ENCODE results near the gene UCKL1.

Gene UCKL1

GRCh38 chr20:63958964-63959698 lies 2.9 kb upstream of the UCKL1 start:
- DNase-seq (ENCODE audit: low spot score) = no peak

- DNase-seq (ENCODE audit: low spot score) = no peak
These were observed 2.3 kb upstream of the UCKL1 start for GRCh38 chr20:63958471-63958870.

GRCh38 chr20:63957690-63958441 lies 1.6 kb upstream of the UCKL1 start:
- DNase-seq (ENCODE audit: low spot score) = no peak

GRCh38 chr20:63957004-63957689 lies 931 bp upstream of the UCKL1 start:
- peak; percentile 68 for DNase-seq (ENCODE audit: low spot score)

GRCh38 chr20:63956664-63957003 lies 418 bp upstream of the UCKL1 start:
- DNase-seq (ENCODE audit: low spot score) = no peak

GRCh38 chr20:63955281-63955826 lies 862 bp downstream of the UCKL1 start:
- peak; percentile 47 for DNase-seq (ENCODE audit: low spot score)

- peak; percentile 19 for DNase-seq (ENCODE audit: low spot score)
These were observed 2.3 kb downstream of the UCKL1 start for GRCh38 chr20:63953764-63954429.

GRCh38 chr20:63952769-63953168 lies 3.4 kb downstream of the UCKL1 start:
- no peak for DNase-seq (ENCODE audit: low spot score)

- DNase-seq (ENCODE audit: low spot score) = no peak
These were observed 4.0 kb downstream of the UCKL1 start for GRCh38 chr20:63952210-63952535.

- DNase-seq (ENCODE audit: low spot score) = no peak
These were observed 4.6 kb downstream of the UCKL1 start for GRCh38 chr20:63951398-63952209.

- DNase-seq (ENCODE audit: low spot score) = no peak
These were observed 5.4 kb downstream of the UCKL1 start for GRCh38 chr20:63950701-63951397.

- DNase-seq (ENCODE audit: low spot score) = no peak
These were observed 8.4 kb downstream of the UCKL1 start for GRCh38 chr20:63947638-63948456.

GRCh38 chr20:63946986-63947637 lies 9.1 kb downstream of the UCKL1 start:
- DNase-seq (ENCODE audit: low spot score) = no peak

- DNase-seq (ENCODE audit: low spot score) = no peak
These were observed 10.0 kb downstream of the UCKL1 start for GRCh38 chr20:63945921-63946920.

- no peak for DNase-seq (ENCODE audit: low spot score)
These were observed 11.1 kb downstream of the UCKL1 start for GRCh38 chr20:63945031-63945658.

- DNase-seq (ENCODE audit: low spot score) = no peak
These were observed 11.9 kb downstream of the UCKL1 start for GRCh38 chr20:63944078-63944941.

GRCh38 chr20:63943808-63944077 lies 12.5 kb downstream of the UCKL1 start:
- DNase-seq (ENCODE audit: low spot score) = no peak

All from kidney tubule cell (primary cell).